Effector CD8-positive, alpha-beta T cell (primary cell): ENCODE measurements around the gene ASTN1.

ENCODE experiments used
- DNase-seq: peaks from one replicate; lab custom pipeline; 2025; lab: John Stamatoyannopoulos, UW

Gene ASTN1

DNA sequence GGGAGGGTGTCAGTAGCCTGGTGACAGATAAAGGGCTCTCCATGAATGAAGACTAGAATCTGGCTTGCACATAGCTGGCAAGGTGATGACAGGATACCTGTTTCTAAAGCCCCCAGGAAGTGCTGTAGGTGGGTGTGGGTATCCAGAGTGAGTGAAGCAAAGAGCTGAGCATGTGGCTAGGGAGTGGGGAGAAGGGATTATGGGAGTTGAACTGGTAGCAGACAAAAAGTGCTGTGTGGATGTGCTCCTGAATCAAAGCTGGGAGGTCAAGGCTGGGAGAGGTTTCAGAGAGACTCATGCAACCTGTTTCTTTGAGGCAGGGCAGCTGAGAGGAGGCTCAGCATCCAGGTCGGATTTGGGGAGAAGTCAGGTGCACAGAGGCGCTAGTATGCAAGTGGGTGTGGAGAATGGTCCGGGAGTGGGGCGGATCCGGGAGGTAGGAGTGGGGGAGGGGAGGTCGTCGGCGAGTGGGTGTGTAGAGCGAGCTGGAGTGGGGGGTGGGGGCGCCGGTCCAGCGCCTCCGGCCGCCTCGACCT is 600 bp downstream of the ASTN1 start:
- no peak for DNase-seq

GRCh38 chr1:177162243-177162642 is 2.3 kb downstream of the ASTN1 start:
- DNase-seq: no peak

DNA sequence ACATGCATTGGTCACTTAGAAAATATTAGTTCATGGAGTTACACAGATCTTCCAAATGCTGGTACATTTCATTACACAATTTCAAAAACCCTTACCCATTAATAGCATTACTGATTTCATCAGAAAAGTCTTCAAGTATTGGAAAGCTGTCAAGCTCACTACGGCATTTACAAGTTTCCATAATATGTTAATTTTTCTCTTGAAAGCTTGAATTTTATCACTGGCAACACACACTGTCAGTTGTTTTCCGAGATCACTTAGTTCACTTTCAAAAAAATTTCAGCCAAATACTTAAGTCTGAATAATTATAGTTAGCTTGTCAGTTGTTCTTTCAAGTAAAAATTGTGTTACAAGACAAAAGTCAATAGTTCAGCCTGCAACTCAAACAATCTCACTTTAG is 18.0 kb downstream of the ASTN1 start:
- DNase-seq: no peak

- DNase-seq: no peak
Measured at GRCh38 chr1:177145106-177146070, 19.1 kb downstream of the ASTN1 start.

DNA sequence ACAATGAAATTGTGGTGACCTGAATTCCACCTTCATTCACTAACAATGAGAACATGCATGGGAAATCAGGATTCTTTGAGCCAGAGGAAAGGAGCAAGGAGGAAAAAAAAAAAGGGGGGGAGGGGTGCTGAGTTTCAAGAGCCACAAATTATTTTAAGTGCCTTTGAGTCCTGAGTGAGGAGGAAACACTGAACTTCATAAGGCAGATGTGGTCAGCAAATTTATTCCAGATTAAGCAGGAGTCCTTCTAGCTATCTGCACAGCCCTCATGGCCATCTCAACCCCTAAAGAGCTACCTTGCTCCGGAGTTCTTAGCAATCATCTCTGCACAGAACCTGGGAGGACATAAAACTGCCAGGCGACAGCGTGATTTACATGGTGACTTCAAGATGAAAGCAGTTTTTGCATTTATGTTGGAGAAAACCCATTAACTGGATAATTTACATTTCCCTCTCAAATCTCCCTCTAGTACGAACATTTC is 21.7 kb downstream of the ASTN1 start:
- DNase-seq: no peak

DNA sequence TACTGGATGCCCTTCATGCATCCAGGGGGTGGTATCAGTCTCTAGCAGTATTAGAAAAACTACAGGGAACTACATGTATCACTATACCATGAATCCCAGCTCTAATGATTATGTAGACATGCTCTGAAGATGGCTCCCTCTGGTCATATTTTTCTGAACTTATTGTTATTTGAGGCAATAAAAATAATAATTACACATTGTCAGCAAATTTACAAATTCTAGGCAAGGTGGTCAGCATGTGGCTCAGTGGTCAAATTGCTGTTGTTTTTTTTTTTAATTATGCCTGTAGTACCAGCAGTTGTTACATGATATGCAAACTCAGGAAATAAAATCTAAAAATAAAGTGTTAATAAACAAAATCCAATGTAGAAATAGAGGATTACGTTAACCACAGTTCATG is 22.5 kb downstream of the ASTN1 start:
- no peak for DNase-seq

DNA sequence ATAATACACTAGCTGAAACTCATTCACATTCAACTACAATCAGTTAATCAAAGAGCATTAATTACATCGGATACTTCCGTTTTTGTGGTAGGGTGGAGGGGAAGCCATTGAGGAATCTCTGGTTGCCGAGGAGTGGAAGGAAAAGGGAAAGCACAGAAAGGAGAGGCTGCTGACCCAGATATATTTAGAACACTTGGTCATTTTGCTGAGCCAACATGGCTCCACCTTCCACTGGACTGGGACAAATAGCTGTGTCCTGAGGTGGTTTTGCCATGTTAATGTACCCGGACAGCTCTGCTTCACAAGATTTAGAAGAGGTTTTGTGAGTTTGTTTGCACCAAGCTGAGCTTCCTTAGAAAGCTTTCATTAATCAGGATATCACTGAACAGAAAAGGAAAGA is 26.2 kb downstream of the ASTN1 start:
- no peak for DNase-seq

DNA sequence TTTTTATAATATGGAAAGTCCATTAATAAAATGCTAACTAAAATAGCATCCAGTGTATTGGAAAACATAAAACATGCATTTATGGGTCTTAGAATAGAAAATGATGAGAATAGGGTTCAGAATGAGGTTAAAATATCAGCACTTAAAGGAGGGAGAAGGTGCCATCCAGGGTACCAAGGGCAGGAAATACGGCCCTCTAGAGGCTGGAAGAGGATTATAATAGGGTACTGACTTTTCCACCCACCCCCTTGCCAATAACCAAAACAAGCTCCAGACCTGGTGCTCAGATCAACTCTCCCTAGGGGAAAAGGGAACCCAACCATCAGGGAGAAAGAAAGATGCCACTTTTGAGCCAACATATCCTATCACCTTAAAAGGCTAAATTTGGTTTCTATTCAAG is 26.7 kb downstream of the ASTN1 start:
- no peak for DNase-seq

GRCh38 chr1:177135250-177135649 is 29.3 kb downstream of the ASTN1 start:
- no peak for DNase-seq

DNA sequence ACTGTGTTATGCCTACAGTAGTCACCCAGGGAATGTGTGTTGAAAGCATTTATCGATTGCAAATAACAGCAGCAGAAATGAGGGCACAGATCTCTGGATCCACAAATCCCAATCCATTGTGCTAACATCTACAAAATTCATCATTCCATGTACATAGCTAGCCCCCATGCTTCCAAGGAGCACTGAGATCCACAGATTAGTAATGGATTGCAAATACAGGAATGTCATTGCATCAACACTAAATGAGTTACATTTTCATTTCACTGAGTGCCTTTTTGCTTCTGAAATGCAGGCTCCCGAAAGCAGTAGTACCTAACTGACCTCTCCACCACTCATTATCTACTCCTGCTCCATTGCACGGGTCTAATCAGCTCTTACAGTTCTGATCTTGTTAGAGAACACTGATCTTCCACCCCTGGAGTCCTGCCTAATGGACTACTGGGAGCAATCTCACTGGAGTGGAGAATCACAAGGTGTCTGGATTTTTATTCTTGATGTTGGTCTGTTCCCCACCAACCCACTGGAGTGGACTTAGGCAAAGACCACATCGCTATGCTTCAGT is 30.5 kb downstream of the ASTN1 start:
- DNase-seq: no peak

GRCh38 chr1:177132141-177132540 is 32.4 kb downstream of the ASTN1 start:
- no peak for DNase-seq

DNA sequence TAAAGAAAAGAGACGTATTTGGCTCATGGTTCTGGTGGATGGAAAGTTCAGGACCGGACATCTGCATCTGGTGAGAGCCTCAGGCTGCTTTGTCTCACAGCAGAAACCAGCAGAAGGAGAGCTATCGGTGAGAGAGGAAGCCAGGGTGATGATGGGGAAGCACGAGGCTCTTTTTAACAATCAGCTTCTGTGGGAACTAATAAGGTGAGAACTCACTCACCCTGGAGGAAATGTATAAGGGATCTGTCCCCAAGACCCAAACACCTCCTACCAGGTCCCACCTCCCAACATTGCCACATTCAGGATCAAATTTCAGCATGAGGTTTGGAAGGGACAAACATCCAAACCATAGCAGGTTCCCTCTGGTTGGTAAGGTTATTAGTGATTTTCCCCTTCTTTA is 32.8 kb downstream of the ASTN1 start:
- DNase-seq: no peak

- DNase-seq: no peak
Measured at GRCh38 chr1:177130451-177130945, 34.0 kb downstream of the ASTN1 start.

- no peak for DNase-seq
Measured at GRCh38 chr1:177128665-177129281, 35.7 kb downstream of the ASTN1 start.

- DNase-seq: no peak
Measured at GRCh38 chr1:177126267-177126666, 38.2 kb downstream of the ASTN1 start.

- DNase-seq: no peak
Measured at GRCh38 chr1:177124577-177125278, 39.8 kb downstream of the ASTN1 start.

DNA sequence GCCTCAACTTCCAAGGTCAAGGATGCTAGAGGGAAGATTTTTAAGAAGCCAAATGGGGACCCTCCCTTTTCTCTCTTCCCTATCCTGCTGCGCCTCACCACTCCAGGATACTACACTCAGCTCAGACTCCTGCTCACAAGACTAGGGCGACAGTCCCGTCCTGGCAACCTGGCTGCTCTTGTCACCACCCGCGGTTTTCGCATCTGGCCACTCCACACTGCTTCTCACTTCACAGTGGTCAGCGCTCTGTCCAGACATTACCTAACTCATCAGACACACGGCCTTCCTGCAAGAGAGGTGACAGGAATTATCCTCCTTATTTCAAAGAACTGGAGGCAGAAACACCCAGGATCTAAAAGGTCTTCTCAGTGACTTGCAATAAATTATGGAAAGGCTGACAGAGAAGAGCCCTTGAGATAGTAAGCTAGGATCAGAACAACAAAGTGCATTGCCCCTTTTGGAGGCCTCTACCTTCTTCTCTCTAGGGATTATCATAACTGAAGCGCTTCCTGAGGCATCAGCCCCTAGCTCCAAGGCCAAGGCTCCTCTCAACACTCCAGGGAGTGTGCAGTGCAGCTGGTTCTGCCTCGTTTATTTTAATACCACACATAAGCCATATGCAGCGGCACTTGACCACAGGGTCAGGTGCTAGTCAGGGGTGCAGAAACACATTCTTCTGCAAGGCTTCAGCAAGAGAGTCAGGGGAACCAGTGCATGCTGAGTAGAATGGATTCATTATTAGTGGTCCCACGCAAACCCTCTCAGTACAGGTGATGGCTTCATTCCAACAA is 41.9 kb downstream of the ASTN1 start:
- no peak for DNase-seq

GRCh38 chr1:177119311-177119710 is 45.2 kb downstream of the ASTN1 start:
- no peak for DNase-seq

DNA sequence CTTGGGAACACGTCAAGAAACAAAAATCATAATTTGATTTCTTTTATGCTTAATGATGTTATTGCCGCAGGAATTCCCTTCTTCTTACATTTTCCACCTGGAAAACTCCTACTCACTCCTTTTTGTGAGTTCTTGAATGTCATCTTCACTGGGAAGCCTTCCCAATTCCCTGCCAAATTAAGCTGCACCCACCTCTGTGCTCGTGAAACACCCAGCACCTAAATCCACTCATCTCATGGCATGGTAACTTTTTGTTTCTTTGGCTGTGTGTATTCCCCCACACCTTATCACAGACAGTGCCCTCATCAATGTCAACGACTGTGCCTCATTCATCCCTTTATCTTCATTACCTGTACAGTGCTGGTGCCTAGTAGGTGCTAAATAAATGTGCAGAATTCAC is 45.6 kb downstream of the ASTN1 start:
- no peak for DNase-seq

DNA sequence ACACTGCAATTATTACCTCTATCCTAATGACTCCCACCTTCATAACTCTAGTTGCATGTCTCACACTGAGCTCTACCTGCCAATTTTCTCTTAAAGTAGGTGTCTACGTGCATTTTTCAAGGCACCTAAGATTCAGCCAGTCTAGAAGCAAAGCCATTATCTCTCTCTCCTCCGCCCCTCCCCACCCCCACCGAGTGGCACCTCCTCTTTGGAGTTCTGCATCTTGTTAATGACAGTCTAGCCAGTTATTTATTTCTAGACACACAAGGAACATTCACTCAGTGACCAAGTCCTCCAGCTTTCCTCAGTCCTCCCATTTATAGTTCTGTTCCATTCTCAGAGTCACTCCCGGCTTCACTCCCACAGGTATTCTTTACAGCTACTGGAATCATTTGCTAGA is 47.6 kb downstream of the ASTN1 start:
- no peak for DNase-seq
